Epithelial cell of proximal tubule (primary cell): Measurements from ENCODE around the gene DMD. TPM values are rescaled to one million over a fixed set of nuclear protein-coding genes. Genes with fewer than 3 reads are reported as not detected.

ENCODE experiments used
- DNase-seq: peaks from one replicate; pipeline ENCODE4 v3.0.0-alpha.2; 2011; ENCODE audit warnings: low read depth
- H3K4me3 ChIP-seq: 2 replicates; pipeline ENCODE4 v1.5.1; 2011; ENCODE audit warnings: low read depth, mild to moderate bottlenecking, low read length
- total RNA-seq: library from RNA; depleted of rRNA; stranded (reverse); fragments of >200 nt; gene quantifications from 2 replicates; pipeline ENCODE4 v1.2.3, GENCODE V29; 2015
- TF ChIP-seq, protein P1 (sequence below): conservative IDR thresholded peaks from 2 replicates; pipeline ENCODE4 v1.5.1; 2012; ENCODE audit warnings: low read depth, mild to moderate bottlenecking, low read length

Gene DMD
- total RNA-seq, 1 donor from 2014 or later, result 1.3 TPM

DNA sequence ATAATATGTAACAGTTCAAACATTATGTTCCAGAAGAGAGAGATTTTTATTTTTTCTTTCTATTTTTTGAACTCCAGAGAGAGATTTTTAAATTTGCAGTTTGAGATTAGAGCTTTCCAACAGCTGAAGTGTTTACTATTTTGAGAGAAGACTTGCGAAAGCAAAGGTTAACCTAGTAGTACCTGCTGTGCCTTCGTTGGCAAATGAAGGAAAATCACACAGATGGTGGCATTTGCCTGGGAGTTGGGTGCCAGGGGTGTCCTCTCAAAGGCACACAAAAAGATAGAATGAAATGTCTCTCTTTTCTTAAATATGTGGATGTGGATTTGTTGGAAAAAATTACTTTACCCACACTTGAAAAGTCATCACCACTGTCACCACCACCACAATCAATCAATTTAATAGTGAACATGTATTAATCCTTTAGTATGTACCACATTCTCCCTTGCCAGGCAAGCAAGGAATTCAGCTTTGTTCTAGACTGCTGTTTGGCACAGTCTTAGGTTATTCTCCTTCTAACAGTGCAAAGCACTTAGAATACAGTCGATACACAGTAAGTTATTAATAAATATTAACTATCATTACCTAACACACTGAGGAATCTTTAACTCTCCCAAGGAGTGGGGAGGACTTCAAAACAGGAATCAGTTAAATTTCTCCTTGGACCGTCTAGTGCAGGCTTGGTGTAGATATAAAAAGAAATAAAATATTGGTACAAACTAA lies 1301.3 kb downstream of the DMD start:
- TF ChIP-seq, protein P1, sequence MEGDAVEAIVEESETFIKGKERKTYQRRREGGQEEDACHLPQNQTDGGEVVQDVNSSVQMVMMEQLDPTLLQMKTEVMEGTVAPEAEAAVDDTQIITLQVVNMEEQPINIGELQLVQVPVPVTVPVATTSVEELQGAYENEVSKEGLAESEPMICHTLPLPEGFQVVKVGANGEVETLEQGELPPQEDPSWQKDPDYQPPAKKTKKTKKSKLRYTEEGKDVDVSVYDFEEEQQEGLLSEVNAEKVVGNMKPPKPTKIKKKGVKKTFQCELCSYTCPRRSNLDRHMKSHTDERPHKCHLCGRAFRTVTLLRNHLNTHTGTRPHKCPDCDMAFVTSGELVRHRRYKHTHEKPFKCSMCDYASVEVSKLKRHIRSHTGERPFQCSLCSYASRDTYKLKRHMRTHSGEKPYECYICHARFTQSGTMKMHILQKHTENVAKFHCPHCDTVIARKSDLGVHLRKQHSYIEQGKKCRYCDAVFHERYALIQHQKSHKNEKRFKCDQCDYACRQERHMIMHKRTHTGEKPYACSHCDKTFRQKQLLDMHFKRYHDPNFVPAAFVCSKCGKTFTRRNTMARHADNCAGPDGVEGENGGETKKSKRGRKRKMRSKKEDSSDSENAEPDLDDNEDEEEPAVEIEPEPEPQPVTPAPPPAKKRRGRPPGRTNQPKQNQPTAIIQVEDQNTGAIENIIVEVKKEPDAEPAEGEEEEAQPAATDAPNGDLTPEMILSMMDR, result no peak
- no peak for DNase-seq
- H3K4me3 ChIP-seq, result no peak overlapping the region

DNA sequence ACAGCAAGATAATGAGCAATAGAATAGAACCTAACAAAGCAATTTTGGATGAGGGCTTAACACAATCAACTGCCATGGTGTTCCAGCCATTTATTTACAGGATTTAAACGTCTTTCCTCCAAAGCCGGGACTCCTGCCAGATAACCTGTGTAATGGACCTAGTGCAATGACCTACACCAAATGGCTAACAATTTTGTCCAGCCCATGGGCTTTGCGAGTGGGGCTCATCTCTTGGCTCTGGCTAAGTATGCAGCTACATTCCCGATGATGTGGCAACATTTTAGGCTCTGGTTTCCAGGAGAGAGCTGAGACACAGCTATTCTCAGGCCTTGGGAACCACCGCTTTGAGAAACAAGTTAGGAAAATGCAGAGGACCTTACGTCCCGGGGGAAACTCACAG lies 1317.2 kb downstream of the DMD start:
- TF ChIP-seq, protein P1, result no peak
- H3K4me3 ChIP-seq, result no peak overlapping the region
- DNase-seq, result peak; percentile 31

DNA sequence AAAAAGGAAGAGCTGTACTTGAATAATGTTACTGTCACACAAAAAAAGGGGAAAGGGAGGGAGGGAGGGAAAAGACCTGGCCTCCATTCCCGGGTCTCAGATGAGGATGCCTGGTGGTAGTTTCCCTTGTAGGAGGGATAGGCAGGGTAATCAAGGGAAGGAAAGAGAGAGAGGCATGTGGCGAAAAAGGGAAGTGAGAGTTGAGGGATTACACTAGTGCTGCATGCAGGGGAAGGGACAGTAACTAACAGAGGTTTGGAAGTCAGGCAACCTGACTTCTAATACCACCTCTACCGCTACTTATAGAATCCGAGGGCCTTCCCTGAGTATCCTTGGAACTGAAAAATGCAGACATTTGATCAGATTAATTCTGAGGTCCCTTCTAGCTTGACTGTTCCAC lies 1317.8 kb downstream of the DMD start:
- TF ChIP-seq, protein P1, result no peak
- no peak for DNase-seq

DNA sequence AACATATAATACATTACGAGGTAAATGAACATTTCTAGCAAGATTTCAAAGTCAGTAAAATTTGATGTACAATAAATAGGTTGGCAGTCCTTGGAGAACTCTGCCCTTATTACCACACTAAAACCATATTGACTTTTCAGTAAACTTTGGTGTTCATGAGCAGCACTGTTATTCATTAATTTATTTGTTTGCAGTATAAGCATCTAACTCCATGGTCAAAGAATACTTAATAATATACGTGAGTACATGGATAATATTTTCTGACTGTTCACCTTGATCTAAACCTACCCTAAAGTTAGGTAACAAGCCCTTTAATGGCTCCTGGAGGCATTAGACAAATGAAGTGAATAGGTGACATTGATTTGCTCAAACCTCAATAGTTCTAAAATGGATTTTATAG lies 1322.3 kb downstream of the DMD start:
- no peak overlapping the region for H3K4me3 ChIP-seq
- DNase-seq, result no peak
- TF ChIP-seq, protein P1, result no peak

More for the DNA sequence above, 1317.8 kb downstream of the DMD start:
- no peak overlapping the region for H3K4me3 ChIP-seq

DNA sequence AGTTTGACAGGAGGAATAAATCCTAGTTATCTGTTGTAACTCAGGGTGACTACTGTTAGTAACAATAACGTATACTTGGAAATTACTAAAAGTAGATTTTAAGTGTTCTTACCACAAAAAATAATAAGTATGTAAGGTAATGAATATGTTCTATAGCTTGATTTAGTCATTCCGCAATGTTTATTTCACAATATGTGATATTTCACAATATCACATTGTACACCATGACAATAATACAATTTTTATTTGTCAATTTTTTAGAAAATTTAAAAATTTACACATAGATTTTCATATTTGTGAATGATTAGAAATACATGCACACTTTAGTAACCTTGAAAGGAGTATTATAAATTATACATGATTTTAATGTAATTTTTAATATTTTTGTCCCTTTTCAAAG lies 1326.8 kb downstream of the DMD start:
- no peak for DNase-seq
- H3K4me3 ChIP-seq, result no peak overlapping the region
- TF ChIP-seq, protein P1, result no peak

DNA sequence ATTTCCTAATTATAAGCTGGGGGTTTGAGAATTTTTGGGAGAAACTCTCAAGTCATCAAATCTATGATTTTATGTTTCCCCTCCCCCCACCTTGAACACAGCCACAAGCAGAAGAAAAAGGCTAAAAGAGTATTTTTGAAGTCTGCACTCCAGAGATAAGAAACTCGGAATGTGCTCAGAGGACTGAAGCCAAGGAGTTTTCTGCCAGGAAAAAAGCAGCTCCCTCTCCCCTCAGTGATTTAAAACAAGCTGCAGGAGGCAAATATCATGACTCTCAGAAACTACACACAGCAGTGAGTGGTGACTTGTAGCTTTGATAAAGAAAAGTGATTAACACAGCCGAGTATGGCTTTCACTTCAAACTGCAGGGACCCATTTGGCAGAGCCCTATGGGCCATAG lies 1339.3 kb downstream of the DMD start:
- H3K4me3 ChIP-seq, result no peak overlapping the region
- DNase-seq, result no peak
- TF ChIP-seq, protein P1, result no peak

DNA sequence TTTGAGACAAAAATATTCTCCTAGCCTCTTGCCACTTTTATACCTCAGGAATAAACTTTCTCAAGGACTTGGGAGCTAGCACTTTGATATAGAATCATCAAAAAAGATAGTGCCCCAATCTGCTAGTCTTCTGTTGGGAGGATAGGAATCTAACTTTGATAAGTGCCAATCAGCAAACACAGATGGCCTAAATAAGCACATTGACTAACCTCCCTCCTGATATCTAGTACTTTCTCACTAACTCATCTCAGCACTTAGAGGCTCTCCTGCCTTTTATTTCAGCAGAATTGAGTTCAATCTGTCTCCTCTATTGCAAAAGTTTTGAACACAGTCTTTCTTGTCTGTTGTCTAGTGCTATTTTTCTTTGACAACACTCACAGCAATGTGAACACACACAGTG lies 1341.1 kb downstream of the DMD start:
- H3K4me3 ChIP-seq, result no peak overlapping the region
- TF ChIP-seq, protein P1, result no peak
- no peak for DNase-seq
